Measurements from ENCODE around the gene HTRA1. TPM values are rescaled to one million over a fixed set of nuclear protein-coding genes. Genes with fewer than 3 reads are reported as not detected.

HTRA1 gene
- total RNA-seq, 1 experiment from 2014 or later: 18.6 TPM

GRCh38 chr10:122492999-122493481, 31.7 kb downstream of the HTRA1 start:
- Histone ChIP-seq H3K27ac (ENCODE audit: low read length) (no peak overlapping the region), H3F3A (ENCODE audit: low read length, unreplicated experiment) (no peaks in the 10 kb centered on the region), H3K4me2 (ENCODE audit: low read length) (no peak overlapping the region), H3K4me1 (ENCODE audit: insufficient read depth, low read length) (peaks cover 34% of the 10 kb centered on the region), H3K4me3 (ENCODE audit: low read length) (no peak overlapping the region), H3K79me2 (ENCODE audit: low read length) (no peaks in the 10 kb centered on the region), H3K9me2 (replicated peaks; ENCODE audit: low read length) (no peaks in the 10 kb centered on the region), H3K27me3 (ENCODE audit: low read length) (no peaks in the 10 kb centered on the region), H3K9me3 (ENCODE audit: low read length) (no peaks in the 10 kb centered on the region), H3K9ac (ENCODE audit: low read length) (no peak overlapping the region), H2AFZ (ENCODE audit: low read length) (no peak overlapping the region), H4K20me1 (ENCODE audit: low read length) (no peaks in the 10 kb centered on the region), H3K36me3 (ENCODE audit: low read depth, low read length) (no peaks in the 10 kb centered on the region)
- no TSS peak for BruUV-seq (replicated peaks)
- TF ChIP-seq EZH2phosphoT487 (IDR thresholded peaks at IDR 0.05; ENCODE audit: borderline replicate concordance, low read length) (no peak), EZH2 (IDR thresholded peaks at IDR 0.05; ENCODE audit: low read length, unreplicated experiment) (no peak)
- TF ChIP-seq, protein P1, sequence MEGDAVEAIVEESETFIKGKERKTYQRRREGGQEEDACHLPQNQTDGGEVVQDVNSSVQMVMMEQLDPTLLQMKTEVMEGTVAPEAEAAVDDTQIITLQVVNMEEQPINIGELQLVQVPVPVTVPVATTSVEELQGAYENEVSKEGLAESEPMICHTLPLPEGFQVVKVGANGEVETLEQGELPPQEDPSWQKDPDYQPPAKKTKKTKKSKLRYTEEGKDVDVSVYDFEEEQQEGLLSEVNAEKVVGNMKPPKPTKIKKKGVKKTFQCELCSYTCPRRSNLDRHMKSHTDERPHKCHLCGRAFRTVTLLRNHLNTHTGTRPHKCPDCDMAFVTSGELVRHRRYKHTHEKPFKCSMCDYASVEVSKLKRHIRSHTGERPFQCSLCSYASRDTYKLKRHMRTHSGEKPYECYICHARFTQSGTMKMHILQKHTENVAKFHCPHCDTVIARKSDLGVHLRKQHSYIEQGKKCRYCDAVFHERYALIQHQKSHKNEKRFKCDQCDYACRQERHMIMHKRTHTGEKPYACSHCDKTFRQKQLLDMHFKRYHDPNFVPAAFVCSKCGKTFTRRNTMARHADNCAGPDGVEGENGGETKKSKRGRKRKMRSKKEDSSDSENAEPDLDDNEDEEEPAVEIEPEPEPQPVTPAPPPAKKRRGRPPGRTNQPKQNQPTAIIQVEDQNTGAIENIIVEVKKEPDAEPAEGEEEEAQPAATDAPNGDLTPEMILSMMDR (conservative IDR thresholded peaks at IDR 0.05; ENCODE audit: low read depth, low read length): no peak
- ATAC-seq (no peak), DNase-seq (no peak)
- intact Hi-C loops (cut with micrococcal nuclease): no loop called here
- ChIA-PET CTCF (no interaction called here), POLR2A (ENCODE audit: unreplicated experiment) (no interaction called here)

- POLR2A ChIA-PET (ENCODE audit: unreplicated experiment): no interaction called here
- H3K27me3 ChIP-seq (ENCODE audit: low read length): no peaks in the 10 kb centered on the region
- TF ChIP-seq EZH2phosphoT487 (IDR thresholded peaks at IDR 0.05; ENCODE audit: borderline replicate concordance, low read length) (no peak), EZH2 (IDR thresholded peaks at IDR 0.05; ENCODE audit: low read length, unreplicated experiment) (no peak)
- TF ChIP-seq, protein P1 (conservative IDR thresholded peaks at IDR 0.05; ENCODE audit: low read depth, low read length): no peak
- H3K4me2 ChIP-seq (ENCODE audit: low read length): no peak overlapping the region
- CTCF ChIA-PET: no interaction called here
- H3K4me1 ChIP-seq (ENCODE audit: insufficient read depth, low read length): peaks cover 34% of the 10 kb centered on the region
- H3K9me3 ChIP-seq (ENCODE audit: low read length): no peaks in the 10 kb centered on the region
- no peaks in the 10 kb centered on the region for H3F3A ChIP-seq (ENCODE audit: low read length, unreplicated experiment)
- H3K36me3 ChIP-seq (ENCODE audit: low read depth, low read length): no peaks in the 10 kb centered on the region
- no TSS peak for BruUV-seq (replicated peaks)
- intact Hi-C loops (cut with micrococcal nuclease): no loop called here
- H4K20me1 ChIP-seq (ENCODE audit: low read length): no peaks in the 10 kb centered on the region
- H3K9me2 ChIP-seq (replicated peaks; ENCODE audit: low read length): no peaks in the 10 kb centered on the region
- ATAC-seq (no peak), DNase-seq (no peak)
- H3K4me3 ChIP-seq (ENCODE audit: low read length): no peak overlapping the region
- no peak overlapping the region for H2AFZ ChIP-seq (ENCODE audit: low read length)
- H3K79me2 ChIP-seq (ENCODE audit: low read length): no peaks in the 10 kb centered on the region
- no peak overlapping the region for H3K9ac ChIP-seq (ENCODE audit: low read length)
- H3K27ac ChIP-seq (ENCODE audit: low read length): 0 out of 2 replicates have a peak overlapping the region, but pooled peaks have one; percentile 74
Observed at GRCh38 chr10:122493761-122494160, 32.4 kb downstream of the HTRA1 start.

DNA sequence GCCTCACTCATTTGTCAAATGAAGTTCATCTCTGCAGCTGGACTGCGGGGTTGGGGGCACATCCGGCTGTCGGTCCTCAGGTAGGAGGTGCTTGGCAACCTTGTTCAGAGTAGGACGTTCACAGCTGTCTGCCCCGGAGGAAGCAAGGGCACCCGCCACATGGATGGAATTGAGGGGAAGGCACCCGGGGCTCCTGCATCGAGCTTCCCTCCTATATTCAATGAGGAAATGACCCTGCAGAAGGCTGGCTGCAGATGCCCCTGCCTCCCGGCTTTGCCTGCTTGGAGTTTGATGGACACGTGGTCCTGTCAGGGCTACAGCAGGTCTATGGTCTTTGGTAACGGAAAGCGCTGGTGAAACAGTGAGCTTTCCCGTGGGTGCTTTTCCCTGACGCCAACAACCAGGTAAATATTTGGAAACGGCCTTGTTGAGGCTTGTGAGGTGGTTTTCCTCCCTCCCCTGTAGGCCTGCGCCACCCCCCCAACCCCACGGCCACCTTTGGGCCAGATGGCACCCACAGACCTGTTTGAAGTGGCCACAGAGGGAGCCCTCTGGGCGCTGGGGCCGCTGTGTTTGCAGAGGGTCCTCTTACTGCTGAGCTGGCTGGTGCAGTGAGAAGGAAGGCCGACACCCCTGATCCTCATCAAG, 32.9 kb downstream of the HTRA1 start:
- H3K4me3 ChIP-seq (ENCODE audit: low read length): 0 out of 2 replicates have a peak overlapping the region, but pooled peaks have one; percentile 17

More for the DNA sequence above, 32.9 kb downstream of the HTRA1 start:
- TF ChIP-seq EZH2 (IDR thresholded peaks at IDR 0.05; ENCODE audit: low read length, unreplicated experiment): no peak
- DNase-seq: peak; percentile 37
- H3K9ac ChIP-seq (ENCODE audit: low read length): peak overlapping the region; percentile 33; the same call in 1 of the 2 replicates
- H4K20me1 ChIP-seq (ENCODE audit: low read length): no peaks in the 10 kb centered on the region
- H3K36me3 ChIP-seq (ENCODE audit: low read depth, low read length): no peaks in the 10 kb centered on the region
- no peaks in the 10 kb centered on the region for H3K27me3 ChIP-seq (ENCODE audit: low read length)
- H3K4me2 ChIP-seq (ENCODE audit: low read length): peak overlapping the region; percentile 61
- peak overlapping the region; percentile 29; the same call in 1 of the 2 replicates for H2AFZ ChIP-seq (ENCODE audit: low read length)
- no peaks in the 10 kb centered on the region for H3F3A ChIP-seq (ENCODE audit: low read length, unreplicated experiment)
- ATAC-seq: peak; percentile 45
- ChIA-PET CTCF (interaction anchor here (1.1 to 1.2 kb wide), 2 partner anchors 25 to 71 kb away, joined by 3 to 7 read pairs; no protein-coding TSS in a partner anchor), POLR2A (ENCODE audit: unreplicated experiment) (no interaction called here)
- H3K4me1 ChIP-seq (ENCODE audit: insufficient read depth, low read length): peaks cover 34% of the 10 kb centered on the region
- H3K9me3 ChIP-seq (ENCODE audit: low read length): no peaks in the 10 kb centered on the region
- no peaks in the 10 kb centered on the region for H3K9me2 ChIP-seq (replicated peaks; ENCODE audit: low read length)
- H3K27ac ChIP-seq (ENCODE audit: low read length): peak overlapping the region; percentile 74
- no peaks in the 10 kb centered on the region for H3K79me2 ChIP-seq (ENCODE audit: low read length)
- intact Hi-C loops (cut with micrococcal nuclease): no loop called here
- no TSS peak for BruUV-seq (replicated peaks)
